ENCODE measurements around the gene USP11. TPM values are rescaled to one million over a fixed set of nuclear protein-coding genes. Genes with fewer than 3 reads are reported as not detected.

USP11 gene
- total and polyA plus RNA-seq, 2 of the 4 experiments (the other 2 are of a cell fraction) = 33.5 to 59.7 TPM

DNA sequence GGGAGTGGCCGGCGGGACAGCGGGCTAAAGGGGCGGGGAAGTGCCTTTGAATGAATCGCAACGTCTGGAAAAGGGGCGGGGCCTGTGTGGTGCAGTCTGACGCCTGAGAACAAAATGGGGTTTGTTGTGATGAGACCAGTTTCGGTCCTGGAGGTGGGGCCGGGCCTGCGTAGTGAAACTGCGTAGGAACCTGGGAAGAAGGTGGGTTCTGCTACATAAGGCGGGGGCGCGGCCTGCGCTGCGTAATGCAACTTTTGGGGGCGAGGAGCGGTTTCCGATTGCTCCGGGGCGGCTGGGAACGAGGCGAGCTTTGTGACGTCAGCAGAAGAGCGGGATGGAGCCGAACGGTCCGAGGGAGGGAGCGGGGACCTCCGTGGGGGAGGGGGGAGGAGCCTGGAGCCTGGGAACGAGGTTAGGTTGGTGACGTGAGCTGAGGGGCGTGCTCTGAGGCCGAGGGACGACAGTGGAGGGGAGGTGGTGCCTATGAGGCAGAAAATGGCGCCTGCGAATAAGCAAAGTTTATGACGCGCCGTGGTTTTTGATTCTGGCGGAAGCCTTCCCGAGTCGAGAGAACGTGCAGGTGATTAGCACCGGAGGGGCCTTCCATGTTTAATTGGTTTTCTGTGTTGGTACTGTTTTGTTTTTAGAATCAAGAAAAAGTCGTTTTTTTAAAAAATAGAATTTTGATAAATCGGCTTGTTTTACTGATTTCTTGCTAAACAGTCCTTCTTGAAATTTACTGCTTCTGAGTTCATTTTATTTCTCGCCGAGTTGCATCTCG is 714 bp downstream of the USP11 start (continued):
- TF ChIP-seq, protein P1, sequence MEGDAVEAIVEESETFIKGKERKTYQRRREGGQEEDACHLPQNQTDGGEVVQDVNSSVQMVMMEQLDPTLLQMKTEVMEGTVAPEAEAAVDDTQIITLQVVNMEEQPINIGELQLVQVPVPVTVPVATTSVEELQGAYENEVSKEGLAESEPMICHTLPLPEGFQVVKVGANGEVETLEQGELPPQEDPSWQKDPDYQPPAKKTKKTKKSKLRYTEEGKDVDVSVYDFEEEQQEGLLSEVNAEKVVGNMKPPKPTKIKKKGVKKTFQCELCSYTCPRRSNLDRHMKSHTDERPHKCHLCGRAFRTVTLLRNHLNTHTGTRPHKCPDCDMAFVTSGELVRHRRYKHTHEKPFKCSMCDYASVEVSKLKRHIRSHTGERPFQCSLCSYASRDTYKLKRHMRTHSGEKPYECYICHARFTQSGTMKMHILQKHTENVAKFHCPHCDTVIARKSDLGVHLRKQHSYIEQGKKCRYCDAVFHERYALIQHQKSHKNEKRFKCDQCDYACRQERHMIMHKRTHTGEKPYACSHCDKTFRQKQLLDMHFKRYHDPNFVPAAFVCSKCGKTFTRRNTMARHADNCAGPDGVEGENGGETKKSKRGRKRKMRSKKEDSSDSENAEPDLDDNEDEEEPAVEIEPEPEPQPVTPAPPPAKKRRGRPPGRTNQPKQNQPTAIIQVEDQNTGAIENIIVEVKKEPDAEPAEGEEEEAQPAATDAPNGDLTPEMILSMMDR (conservative IDR thresholded peaks at IDR 0.05; ENCODE audit: low read depth, low read length) = no peak

- H4K5ac ChIP-seq (ENCODE audit: low read depth, low read length) = no peak overlapping the region
- no CpG with 5 or more reads among the region's 3 CpGs for WGBS, 2 experiments (ENCODE audit: extremely low coverage in 2 of 2, insufficient read length in 1 of 2)
Observed at GRCh38 chrX:47234583-47234982, 1.8 kb downstream of the USP11 start.

More at GRCh38 chrX:47234583-47234982, 1.8 kb downstream of the USP11 start:
- peaks cover 8% of the 10 kb centered on the region; the same call in 1 of the 2 replicates for H3K9me1 ChIP-seq (ENCODE audit: insufficient read depth, low read length)
- H3K9ac ChIP-seq (ENCODE audit: low read depth, low read length) = no peak overlapping the region
- no peak overlapping the region for H3K27ac ChIP-seq (ENCODE audit: insufficient read depth, low read length)
- peaks cover 14% of the 10 kb centered on the region for H3K27me3 ChIP-seq (ENCODE audit: control insufficient read depth, insufficient read depth, low read length)
- BruUV-seq (replicated peaks) = no TSS peak
- H2AK9ac ChIP-seq (replicated peaks; ENCODE audit: low read depth, low read length, poor library complexity) = no peak overlapping the region
- no peak overlapping the region for H4K91ac ChIP-seq (ENCODE audit: insufficient read depth, low read depth, low read length)
- no peak overlapping the region for H2BK20ac ChIP-seq (ENCODE audit: low read depth, low read length)
- no peak overlapping the region for H3K4me3 ChIP-seq (ENCODE audit: insufficient read depth, low read depth, low read length)
- intact Hi-C loops (cut with micrococcal nuclease) = loop anchor here (5.0 kb wide), 1 partner anchor 148 kb away; no protein-coding TSS in a partner anchor
- 0 out of 2 replicates have a peak, but pooled peaks cover 1% of the 10 kb centered on the region for H3K4me1 ChIP-seq (ENCODE audit: control insufficient read depth, insufficient read depth, low read length)
- H3K4ac ChIP-seq (ENCODE audit: low read depth, low read length) = no peak overlapping the region
- TF ChIP-seq RCOR1 (IDR thresholded peaks at IDR 0.05; ENCODE audit: insufficient replicate concordance, low read length) = no peak
- TF ChIP-seq BHLHE40 (IDR thresholded peaks at IDR 0.05; ENCODE audit: low read depth, low read length) = no peak
- TF ChIP-seq RFX5 (IDR thresholded peaks at IDR 0.05; ENCODE audit: low read depth, low read length) = no peak
- peaks cover 5% of the 10 kb centered on the region for H3K36me3 ChIP-seq (ENCODE audit: control insufficient read depth, insufficient read depth, low read length)
- no peak overlapping the region for H2AFZ ChIP-seq (replicated peaks; ENCODE audit: low read length, poor library complexity)
- peaks cover 8 to 26% of the 10 kb centered on the region in 2 experiments for H3K79me1 ChIP-seq (ENCODE audit: low read depth in 1 of 2, low read length in 2 of 2)
- no peak for ATAC-seq (ENCODE audit: low read depth)
- H2AK5ac ChIP-seq (ENCODE audit: low read depth, low read length) = no peak overlapping the region
- no peak overlapping the region for H2BK15ac ChIP-seq (ENCODE audit: low read depth, low read length)
- peak overlapping the region; percentile 87 for H2BK5ac ChIP-seq (ENCODE audit: low read depth, low read length, poor library complexity, severe bottlenecking)
- H4K20me1 ChIP-seq (ENCODE audit: insufficient read depth, low read length) = peaks cover 24% of the 10 kb centered on the region; the same call in 1 of the 2 replicates
- peak overlapping the region; percentile 60; the same call in 1 of the 2 replicates for H3K4me2 ChIP-seq (ENCODE audit: low read depth, low read length)
- no peak overlapping the region for H3K56ac ChIP-seq (ENCODE audit: extremely low read depth, insufficient read depth, low read length)
- in situ Hi-C loops (cut with MboI; ENCODE audit: low sequenced_read_pairs) = no loop called here
- no peak overlapping the region for H4K8ac ChIP-seq (ENCODE audit: low read depth in 2 of 2, low read length in 2 of 2)
- no peak overlapping the region for H3K23ac ChIP-seq (ENCODE audit: low read depth, low read length)
- CTCF ChIA-PET = no interaction called here
- H3K18ac ChIP-seq (ENCODE audit: low read depth, low read length) = no peak overlapping the region
- H2BK120ac ChIP-seq (ENCODE audit: low read depth, low read length) = no peak overlapping the region
- POLR2A ChIA-PET (ENCODE audit: unreplicated experiment) = no interaction called here
- H3K9me3 ChIP-seq (ENCODE audit: control insufficient read depth, insufficient read depth, low read length) = no peaks in the 10 kb centered on the region
- dilution Hi-C loops (cut with HindIII; ENCODE audit: low sequenced_read_pairs, unreplicated experiment) = no loop called here
- H3K14ac ChIP-seq (replicated peaks; ENCODE audit: low read depth, low read length) = no peak overlapping the region
- DNase-seq = peak; percentile 52

All from IMR-90 (cell line).